ENCODE measurements around the gene KCNAB3. TPM values are rescaled to one million over a fixed set of nuclear protein-coding genes. Genes with fewer than 3 reads are reported as not detected.

KCNAB3 gene
- total RNA-seq, 1 experiment from 2014 or later = 1.9 TPM

DNA sequence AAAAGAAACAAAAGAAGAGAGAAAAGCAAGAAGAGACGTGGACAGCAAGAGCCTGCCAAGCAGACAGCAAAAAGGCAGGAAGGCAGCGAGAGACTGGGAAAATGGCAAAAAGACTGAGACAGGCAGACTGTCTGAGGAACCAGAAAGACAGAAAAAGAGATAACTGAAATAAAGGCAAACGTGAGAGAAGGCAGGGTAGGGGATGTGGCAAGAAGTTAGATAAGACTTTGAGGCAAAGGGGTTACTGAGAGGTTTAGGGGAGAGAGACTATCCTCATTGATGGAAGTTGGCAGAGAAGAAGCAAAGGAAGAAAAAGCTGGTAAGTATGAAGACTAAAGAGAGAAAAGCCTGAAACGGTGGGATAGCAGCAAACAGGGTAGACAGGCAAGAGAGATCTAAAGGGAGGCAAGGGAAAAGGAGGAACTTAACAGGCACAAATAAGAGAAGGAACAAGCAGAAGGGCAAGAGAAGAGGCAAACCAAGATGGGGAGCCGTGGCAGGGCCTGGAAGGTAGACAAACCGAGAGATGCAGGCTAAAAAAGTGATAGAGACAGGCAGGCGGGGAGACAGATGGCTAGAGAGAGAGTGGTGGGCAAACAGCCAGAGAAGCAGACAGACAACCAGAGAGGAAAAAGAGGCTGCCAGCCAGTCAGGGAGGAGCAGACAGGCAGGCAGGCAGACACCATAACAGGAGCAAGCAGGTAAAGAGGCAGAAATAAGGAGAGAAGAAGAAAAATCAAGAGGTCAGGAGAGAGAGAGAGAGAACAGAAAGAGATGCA is 48.2 kb downstream of the KCNAB3 start:
- DNase-seq (ENCODE audit: extremely low read depth, low read depth) = no peak

DNA sequence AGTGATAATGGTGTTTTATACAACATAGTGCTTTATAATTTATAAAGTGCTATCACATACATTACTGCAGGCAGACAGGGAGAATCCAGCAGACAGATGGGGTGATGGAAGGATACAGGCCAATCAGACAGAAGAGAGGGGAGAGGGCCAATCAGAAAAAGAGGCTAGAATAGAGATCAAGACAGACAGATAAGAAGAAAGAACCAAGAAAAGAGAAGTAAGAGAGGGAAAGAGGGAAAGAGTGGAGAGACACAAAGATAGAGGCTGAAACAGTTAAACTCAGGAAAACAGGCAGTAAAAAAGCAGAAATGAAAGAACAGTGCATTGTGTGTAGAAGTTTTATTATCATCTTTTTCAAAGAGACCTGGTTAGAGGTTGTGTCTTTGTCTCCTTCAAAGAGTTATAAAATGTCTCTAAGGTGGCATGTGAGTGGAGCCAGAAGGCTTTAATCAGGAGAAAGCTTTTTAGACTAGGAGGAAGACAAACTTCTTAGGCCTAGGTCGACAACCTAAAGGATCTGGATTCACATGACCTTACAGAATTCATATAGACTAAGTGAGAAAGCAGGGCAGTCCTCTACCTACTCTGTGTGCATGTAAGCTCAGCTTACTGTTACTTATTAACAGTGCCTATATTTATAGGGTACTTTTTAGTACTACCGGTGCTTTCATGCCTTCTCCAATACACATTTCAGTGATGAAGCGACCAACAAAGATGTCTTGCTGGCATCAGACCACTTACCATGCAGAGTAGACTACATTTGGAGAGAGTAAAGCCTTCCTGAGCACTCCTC is 49.4 kb downstream of the KCNAB3 start:
- no peak for DNase-seq (ENCODE audit: extremely low read depth, low read depth)

DNA sequence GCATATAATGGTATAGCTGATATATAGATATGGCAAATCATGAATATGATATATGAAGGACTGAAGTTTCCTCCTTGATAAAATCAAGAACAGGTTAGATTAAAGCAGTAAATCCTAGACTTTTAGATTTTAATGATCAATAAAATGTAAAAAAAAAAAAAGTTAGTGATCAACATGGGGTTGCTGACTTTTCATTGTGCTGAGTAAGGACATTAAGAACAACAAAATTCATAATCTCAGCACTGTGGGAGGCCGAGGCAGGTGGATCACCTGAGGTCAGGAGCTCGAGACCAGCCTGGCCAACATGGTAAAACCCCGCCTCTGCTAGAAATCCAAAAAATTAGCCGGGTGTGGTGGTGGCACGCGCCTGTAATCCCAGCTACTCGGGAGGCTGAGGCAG is 51.4 kb downstream of the KCNAB3 start:
- DNase-seq (ENCODE audit: extremely low read depth, low read depth) = no peak

DNA sequence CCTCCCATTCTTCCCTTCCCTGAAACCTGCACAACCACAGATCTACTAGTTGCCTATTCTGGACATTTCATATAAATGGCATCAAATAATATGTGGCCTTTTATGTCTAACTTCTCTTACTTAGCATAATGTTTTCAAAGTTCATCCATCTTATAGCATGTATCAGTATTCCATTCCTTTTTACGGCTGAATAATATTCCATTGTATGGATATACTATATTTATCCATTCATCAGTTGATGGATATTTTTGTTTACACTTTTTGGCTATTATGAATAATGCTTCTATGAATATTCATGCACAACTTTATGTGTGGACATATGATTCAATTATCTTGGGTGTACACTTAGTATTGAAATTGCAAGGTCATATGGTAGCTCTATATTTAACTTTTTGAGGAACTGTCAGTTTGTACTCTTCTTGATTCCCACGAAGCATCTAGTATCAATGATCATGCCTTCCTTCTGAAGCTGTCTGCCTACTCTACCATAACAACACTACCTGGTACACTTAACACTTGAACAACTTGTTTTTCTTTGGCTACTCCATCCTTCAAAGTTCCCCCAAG is 53.8 kb downstream of the KCNAB3 start:
- DNase-seq (ENCODE audit: extremely low read depth, low read depth) = no peak

GRCh38 chr17:7873051-7873450 is 56.6 kb downstream of the KCNAB3 start:
- no peak for DNase-seq (ENCODE audit: extremely low read depth, low read depth)

Small RNAs within 50 kb of the gene (small RNA-seq; reads per million reads assigned to genes)
- gene SCARNA21 = 19.8 to 32.7 reads per million in 2 experiments

Other genes with a start within 250 kb of the KCNAB3 start
- 44.4 and 46.2 TPM in 2 replicates for gene TP53, start 242.4 kb downstream of the KCNAB3 start, total RNA-seq (2014; rRNA removed; shearing (Covaris generic))
- 16.1 and 17.1 TPM in 2 replicates for gene WRAP53, start 241.4 kb downstream of the KCNAB3 start, total RNA-seq (2014; rRNA removed; shearing (Covaris generic))
- gene EFNB3, start 224.7 kb downstream of the KCNAB3 start, total RNA-seq (2014; rRNA removed; shearing (Covaris generic)) = 0.14 and 0.35 TPM in 2 replicates
- gene DNAH2, start 212.1 kb downstream of the KCNAB3 start, total RNA-seq (2014; rRNA removed; shearing (Covaris generic)) = not detected in 2 replicates
- gene KDM6B, start 95.6 kb downstream of the KCNAB3 start, total RNA-seq (2014; rRNA removed; shearing (Covaris generic)) = 7.7 and 8.8 TPM in 2 replicates
- gene TMEM88, start 74.8 kb downstream of the KCNAB3 start, total RNA-seq (2014; rRNA removed; shearing (Covaris generic)) = 0.59 TPM in 1 of 2 replicates, not detected in the other
- 46.6 and 67.2 TPM in 2 replicates for gene NAA38, start 72.3 kb downstream of the KCNAB3 start, total RNA-seq (2014; rRNA removed; shearing (Covaris generic))
- gene CYB5D1, start 71.9 kb downstream of the KCNAB3 start, total RNA-seq (2014; rRNA removed; shearing (Covaris generic)) = 13.4 and 14.6 TPM in 2 replicates
- 63.9 and 73.7 TPM in 2 replicates for gene CHD3, start 41.1 kb downstream of the KCNAB3 start, total RNA-seq (2014; rRNA removed; shearing (Covaris generic))
- 5.7 and 6.3 TPM in 2 replicates for gene RNF227, start 13.6 kb downstream of the KCNAB3 start, total RNA-seq (2014; rRNA removed; shearing (Covaris generic))
- gene TRAPPC1, start 2.1 kb upstream of the KCNAB3 start, total RNA-seq (2014; rRNA removed; shearing (Covaris generic)) = 17.5 and 21.4 TPM in 2 replicates
- 21.0 and 23.9 TPM in 2 replicates for gene CNTROB, start 2.4 kb upstream of the KCNAB3 start, total RNA-seq (2014; rRNA removed; shearing (Covaris generic))
- gene GUCY2D, start 72.8 kb upstream of the KCNAB3 start, total RNA-seq (2014; rRNA removed; shearing (Covaris generic)) = 0.02 TPM in 1 of 2 replicates, not detected in the other
- gene ALOX15B, start 109.2 kb upstream of the KCNAB3 start, total RNA-seq (2014; rRNA removed; shearing (Covaris generic)) = not detected in 2 replicates
- 0.64 and 0.69 TPM in 2 replicates for gene ALOX12B, start 157.9 kb upstream of the KCNAB3 start, total RNA-seq (2014; rRNA removed; shearing (Covaris generic))
- 0.06 TPM in 1 of 2 replicates, not detected in the other for gene ALOXE3, start 188.7 kb upstream of the KCNAB3 start, total RNA-seq (2014; rRNA removed; shearing (Covaris generic))
- gene HES7, start 194.2 kb upstream of the KCNAB3 start, total RNA-seq (2014; rRNA removed; shearing (Covaris generic)) = 9.0 and 9.4 TPM in 2 replicates
- 4.6 and 6.5 TPM in 2 replicates for gene PER1, start 222.5 kb upstream of the KCNAB3 start, total RNA-seq (2014; rRNA removed; shearing (Covaris generic))
- 6.0 and 8.0 TPM in 2 replicates for gene VAMP2, start 233.1 kb upstream of the KCNAB3 start, total RNA-seq (2014; rRNA removed; shearing (Covaris generic))
- 26.6 and 27.9 TPM in 2 replicates for gene TMEM107, start 246.5 kb upstream of the KCNAB3 start, total RNA-seq (2014; rRNA removed; shearing (Covaris generic))